ENCODE data around the gene PIP5K1B. TPM values are rescaled to one million over a fixed set of nuclear protein-coding genes. Genes with fewer than 3 reads are reported as not detected.
"Not testable (repeated sequence)": the region's sequence is repeated elsewhere in the genome, so short reads cannot be mapped to it uniquely, and the experiment has no call there.

The PIP5K1B gene
- total and polyA plus RNA-seq, 2 of the 13 experiments (the other 11 are each of a cell fraction or from before 2014, with no cell fraction given), result 15.8 to 17.5 TPM

- peak; percentile 14; the same call in 1 of the 2 replicates for TF ChIP-seq HMG20A (CRISPR knock-in tag; IDR thresholded peaks at IDR 0.05; ENCODE audit: borderline replicate concordance)
- TF ChIP-seq ZSCAN9 (CRISPR knock-in tag; IDR thresholded peaks at IDR 0.05; ENCODE audit: borderline replicate concordance), result no peak
- no peak for TF ChIP-seq TOE1 (CRISPR knock-in tag; IDR thresholded peaks at IDR 0.05)
- peak; percentile 73 for TF ChIP-seq CEBPG (CRISPR knock-in tag; IDR thresholded peaks at IDR 0.05)
- no peak for TF ChIP-seq CHD4 (IDR thresholded peaks at IDR 0.05; ENCODE audit: borderline replicate concordance, low read length)
- peak; percentile 65 for TF ChIP-seq HNF4A (CRISPR knock-in tag; IDR thresholded peaks at IDR 0.05)
- no peak for TF ChIP-seq ZNF577 (CRISPR knock-in tag; IDR thresholded peaks at IDR 0.05; ENCODE audit: borderline replicate concordance, low read depth)
- no peak for TF ChIP-seq ZNF30 (CRISPR knock-in tag; IDR thresholded peaks at IDR 0.05)
- TF ChIP-seq SNAI1 (CRISPR knock-in tag; IDR thresholded peaks at IDR 0.05; ENCODE audit: borderline replicate concordance), result no peak
- TF ChIP-seq HMGXB4 (CRISPR knock-in tag; IDR thresholded peaks at IDR 0.05; ENCODE audit: borderline replicate concordance in 1 of 2, low read depth in 1 of 2), result no peak
- peak; percentile 13; the same call in 1 of the 2 replicates for TF ChIP-seq SALL1 (CRISPR knock-in tag; IDR thresholded peaks at IDR 0.05)
- TF ChIP-seq GATAD2A (CRISPR knock-in tag; IDR thresholded peaks at IDR 0.05), result peak; percentile 29; the same call in 1 of the 2 replicates
- TF ChIP-seq ZFY (CRISPR knock-in tag; IDR thresholded peaks at IDR 0.05), result no peak
- TF ChIP-seq ATF1 (CRISPR knock-in tag; IDR thresholded peaks at IDR 0.05), result no peak
- 0 out of 4 replicates have a peak, but pooled peaks of 1 of the 2 experiments have one; percentile 23 for TF ChIP-seq EP300 (IDR thresholded peaks at IDR 0.05; ENCODE audit: low read depth in 2 of 2, low read length in 2 of 2)
- no peak for TF ChIP-seq EP300 (CRISPR knock-in tag; IDR thresholded peaks at IDR 0.05; ENCODE audit: borderline replicate concordance)
Measured at GRCh38 chr9:68983522-68984424, 278.7 kb downstream of the PIP5K1B start (continued).

- H3K4me2 ChIP-seq (ENCODE audit: low read depth, low read length); H3K27ac ChIP-seq (ENCODE audit: extremely low read length, insufficient read depth, low read length); H2AFZ ChIP-seq (ENCODE audit: low read length); H3K36me3 ChIP-seq (replicated peaks in 1 of 2; ENCODE audit: control insufficient read depth in 1 of 2, insufficient read depth in 2 of 2, low read length in 2 of 2); CTCF ChIA-PET (ENCODE audit: low intra/inter-chr PET ratio, low total read pairs); H4K20me1 ChIP-seq (ENCODE audit: insufficient read depth, low read length); ATAC-seq; H3K79me2 ChIP-seq (ENCODE audit: insufficient read depth, low read length); H3K9me3 ChIP-seq (ENCODE audit: low read length); H3K4me3 ChIP-seq (replicated peaks in 1 of 3; ENCODE audit: insufficient read depth in 1 of 3, low read depth in 2 of 3, low read length in 3 of 3); in situ Hi-C loops (cut with HindIII; ENCODE audit: extremely low pct_ligation_motif_present, low pct_unique_long_range_greater_than_20kb); FAIRE-seq; DNase-seq (ENCODE audit: low spot score); H3K27me3 ChIP-seq (ENCODE audit: control insufficient read depth in 1 of 2, insufficient read depth in 2 of 2, low read length in 2 of 2); BruUV-seq (replicated peaks); intact Hi-C loops (cut with micrococcal nuclease; ENCODE audit: unreplicated experiment); POLR2A ChIA-PET; H3K9ac ChIP-seq (ENCODE audit: insufficient read depth, low read depth, low read length): not testable (repeated sequence)
- H3K4me1 ChIP-seq (ENCODE audit: insufficient read depth, low read length), result peaks cover 17% of the 10 kb centered on the region
- 99% methylated on average over 7 of the region's 7 CpGs for WGBS (ENCODE audit: low lambda C conversion rate)
Measured at GRCh38 chr9:68986949-68987348, 281.9 kb downstream of the PIP5K1B start.
